NCI-H1694 treated with DMSO at 0.1 percent for 48 hours (cell line): ENCODE results near the gene TAF1A.

ENCODE experiments used
- DNase-seq: peaks from one replicate; lab custom pipeline; 2025; lab: John Stamatoyannopoulos, UW

The TAF1A gene

GRCh38 chr1:222535455-222535854 is 54.3 kb downstream of the TAF1A start:
- DNase-seq = no peak

DNA sequence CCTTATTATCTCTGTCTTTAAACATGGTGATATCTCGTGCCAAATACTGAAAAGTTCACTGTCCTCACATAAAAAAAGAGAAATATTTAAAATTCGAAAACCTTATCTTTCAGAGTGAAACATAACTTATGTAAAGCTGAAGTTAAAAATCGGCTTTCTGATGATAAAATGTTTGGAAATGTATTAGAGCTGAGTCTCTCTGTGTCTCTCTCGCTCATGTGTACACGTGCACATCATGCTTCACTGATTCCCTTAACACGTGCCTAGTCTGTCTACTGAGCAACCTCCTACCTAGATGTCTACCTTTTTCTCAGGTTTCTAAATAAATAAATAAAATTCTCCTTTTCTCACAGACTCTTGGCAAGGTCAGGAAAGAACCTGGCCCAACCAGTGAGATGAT is 58.9 kb downstream of the TAF1A start:
- DNase-seq = no peak

GRCh38 chr1:222529916-222530315 is 59.8 kb downstream of the TAF1A start:
- DNase-seq = no peak

DNA sequence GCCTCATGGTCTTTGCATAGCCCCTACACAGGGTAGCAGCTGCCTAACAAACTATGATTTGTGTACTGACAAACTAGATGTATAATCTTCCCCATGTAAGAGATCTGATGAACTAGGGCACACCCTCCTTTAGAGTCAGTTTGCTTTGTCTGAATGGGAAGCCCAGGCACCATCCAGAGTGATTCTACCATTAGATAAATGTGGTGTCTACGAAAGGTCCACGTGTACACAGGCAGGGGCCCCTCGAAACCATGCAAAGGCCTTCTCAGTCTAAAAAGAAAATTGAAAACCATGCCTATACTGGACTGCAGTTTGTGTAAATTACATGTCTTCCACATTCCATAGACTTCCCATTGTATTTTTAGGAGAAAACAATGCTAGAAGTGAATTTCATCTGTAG is 60.6 kb downstream of the TAF1A start:
- DNase-seq = no peak

DNA sequence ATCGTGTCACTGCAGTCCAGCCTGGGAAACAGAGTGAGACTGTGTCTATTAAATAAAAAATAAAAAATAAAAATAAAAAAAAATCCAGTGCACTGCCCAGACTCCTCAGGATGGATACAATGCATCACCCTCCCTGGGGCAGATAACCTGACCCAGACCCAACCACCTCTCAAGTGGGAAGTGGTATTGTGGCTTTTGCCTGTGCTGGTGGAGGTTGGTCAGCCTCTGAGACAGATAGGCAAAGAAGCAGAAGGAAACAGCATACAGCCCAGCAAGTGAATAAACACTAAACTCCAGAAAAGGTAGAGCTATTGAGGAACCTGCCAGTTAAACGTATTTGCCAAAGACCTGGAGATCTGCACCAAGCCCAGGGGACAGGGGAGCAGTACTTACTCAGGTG is 63.8 kb downstream of the TAF1A start:
- DNase-seq = no peak

DNA sequence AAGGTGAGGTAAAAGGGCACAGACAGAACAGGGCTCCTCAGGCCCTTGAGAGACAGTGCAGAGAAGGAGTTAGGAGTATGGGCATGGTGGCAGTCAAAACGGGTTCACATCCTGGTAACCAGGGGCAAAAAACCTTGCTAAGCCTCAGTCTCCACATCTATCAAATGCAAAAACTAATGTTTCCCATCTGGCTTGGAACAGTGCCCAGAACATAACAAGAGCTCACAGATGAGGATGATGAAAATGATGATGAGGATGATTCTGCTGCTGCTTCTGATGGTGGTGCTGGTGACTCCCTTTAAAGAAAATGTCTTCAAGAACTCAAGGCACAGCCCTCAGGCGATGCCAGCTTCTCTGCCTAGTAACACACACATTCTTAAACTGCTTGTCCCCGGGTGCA is 65.9 kb downstream of the TAF1A start:
- DNase-seq = no peak

- DNase-seq = no peak
Observed at GRCh38 chr1:222522105-222522915, 67.4 kb downstream of the TAF1A start.

DNA sequence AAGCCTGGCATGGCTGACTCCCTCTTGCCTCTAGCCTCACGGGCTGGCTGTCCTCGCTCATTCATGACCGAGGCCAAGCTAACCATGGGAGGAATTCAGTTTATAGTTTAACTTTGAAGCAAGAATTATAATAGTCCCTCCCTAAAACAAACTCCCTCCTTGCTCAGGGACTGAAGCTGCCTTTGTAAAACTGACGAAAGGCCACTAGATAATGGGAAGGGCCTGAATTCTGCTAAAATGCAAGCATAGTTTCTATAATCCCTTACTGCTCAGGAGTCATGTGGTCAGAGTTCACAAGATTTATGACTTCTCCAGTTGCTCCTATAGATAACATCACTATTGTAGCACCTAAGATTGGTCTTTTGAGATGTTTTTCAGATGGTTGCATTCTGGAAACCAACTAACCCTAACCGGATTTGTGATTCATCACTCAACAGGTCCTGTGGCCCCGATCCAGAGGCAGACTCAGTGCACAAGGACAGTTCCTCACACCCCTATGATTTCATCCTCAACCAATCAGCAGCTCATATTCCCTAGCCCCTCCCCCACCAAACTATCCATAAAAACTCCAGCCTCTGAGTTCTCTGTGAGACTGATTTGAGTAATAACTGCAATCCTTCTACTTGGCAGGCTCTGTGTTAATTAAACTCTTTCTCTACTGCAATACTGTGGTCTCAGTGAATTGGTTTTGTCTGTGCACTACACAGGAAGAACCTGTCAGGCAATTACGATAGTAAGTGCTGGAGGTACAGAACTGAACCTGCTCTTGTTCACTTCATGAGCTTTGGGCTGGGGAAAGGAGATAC is 68.2 kb downstream of the TAF1A start:
- DNase-seq = no peak
